CD8-positive, alpha-beta memory T cell (primary cell): ENCODE measurements around the gene MTFR1L. TPM values are rescaled to one million over a fixed set of nuclear protein-coding genes. Genes with fewer than 3 reads are reported as not detected.

Source experiments
- CTCF ChIA-PET: fragments of 350-600 bp; sonication (Branson Sonifier 250); formaldehyde crosslinking; loops from one replicate; lab custom pipeline; 2021; ENCODE audit warnings: antibody characterized with exemption; lab: Charles Lee
- POLR2A ChIA-PET: fragments of 350-600 bp; sonication (Branson Sonifier 250); formaldehyde crosslinking; loops from one replicate; lab custom pipeline; 2021; ENCODE audit warnings: antibody characterized with exemption; lab: Charles Lee
- DNase-seq, 5 donors: peaks; one replicate each; pipeline versions ENCODE4 v3.0.0 to v3.0.0-alpha.2; 2020 to 2022; ENCODE audit warnings: mixed read lengths in 1 of 5
- H3K27ac ChIP-seq: one replicate; pipeline ENCODE4 v1.7.0; 2013; ENCODE audit warnings: low read depth, mild to moderate bottlenecking, low read length, moderate library complexity
- H3K27me3 ChIP-seq: 2 replicates; pipeline ENCODE4 v1.7.0; 2013; ENCODE audit warnings: low read length, mild to moderate bottlenecking; ENCODE audit not compliant: insufficient read depth, poor library complexity, severe bottlenecking
- H3K36me3 ChIP-seq: 2 replicates; pipeline ENCODE4 v1.7.0; 2013; ENCODE audit warnings: mild to moderate bottlenecking, low read length, moderate library complexity; ENCODE audit not compliant: insufficient read depth
- H3K4me1 ChIP-seq: 2 replicates; pipeline ENCODE4 v1.7.0; 2013; ENCODE audit warnings: mild to moderate bottlenecking, low read length, moderate library complexity; ENCODE audit not compliant: insufficient read depth
- H3K4me3 ChIP-seq: 2 replicates; pipeline ENCODE4 v1.7.0; 2013; ENCODE audit warnings: mild to moderate bottlenecking, low read length
- H3K9me3 ChIP-seq: 2 replicates; pipeline ENCODE4 v1.7.0; 2013; ENCODE audit warnings: mild to moderate bottlenecking, low read length
- H3K27ac Mint-ChIP-seq, 8 donors: one replicate each; pipeline ENCODE4 v1.8.0; 2020 to 2021; ENCODE audit warnings: mixed read lengths in 8 of 8, mild to moderate bottlenecking in 6 of 8, inconsistent platforms in 3 of 8, moderate library complexity in 3 of 8
- H3K27me3 Mint-ChIP-seq, 2 donors: one replicate each; pipeline ENCODE4 v1.8.0; 2020 to 2021; ENCODE audit warnings: mixed read lengths in 2 of 2, mild to moderate bottlenecking in 1 of 2, moderate library complexity in 1 of 2
- H3K36me3 Mint-ChIP-seq, 3 donors: one replicate each; pipeline ENCODE4 v1.8.0; 2020 to 2021; ENCODE audit warnings: mixed read lengths in 3 of 3, inconsistent platforms in 1 of 3, mild to moderate bottlenecking in 1 of 3
- H3K4me1 Mint-ChIP-seq, 3 donors: one replicate each; pipeline ENCODE4 v1.8.0; 2020 to 2021; ENCODE audit warnings: mixed read lengths in 3 of 3, inconsistent platforms in 1 of 3, mild to moderate bottlenecking in 1 of 3
- H3K4me3 Mint-ChIP-seq, 7 donors: one replicate each; pipeline ENCODE4 v1.8.0; 2020 to 2021; ENCODE audit warnings: mixed read lengths in 7 of 7, mild to moderate bottlenecking in 6 of 7, moderate library complexity in 4 of 7, inconsistent platforms in 2 of 7
- H3K9me3 Mint-ChIP-seq, 5 donors: one replicate each; pipeline ENCODE4 v1.8.0; 2020 to 2022; ENCODE audit warnings: mixed read lengths in 5 of 5, mild to moderate bottlenecking in 3 of 5, moderate library complexity in 2 of 5, inconsistent platforms in 1 of 5
- polyA plus RNA-seq: library from polyadenylated mRNA; unstranded; fragments of 300-500 nt; fragmentation: Illumina TruSeq; gene quantifications from one replicate; pipeline ENCODE4 v1.2.3, GENCODE V29; 2021
- total RNA-seq, 2 experiments: library from RNA; stranded (reverse); gene quantifications; one replicate each; pipeline ENCODE4 v1.2.3, GENCODE V29; 2021

The MTFR1L gene
- total and polyA plus RNA-seq, 3 experiments from 2014 or later = 29.7 to 33.5 (median 30.2) TPM

- peaks cover 29 to 41% (median 33%) of the 10 kb centered on the region in 3 donors for H3K4me1 Mint-ChIP-seq
- H3K27me3 ChIP-seq = no peaks in the 10 kb centered on the region
- POLR2A ChIA-PET = no interaction called here
- peak overlapping the region in 3 of 8 donors; percentile 10 to 67 (median 17) for H3K27ac Mint-ChIP-seq
- H3K9me3 ChIP-seq = no peaks in the 10 kb centered on the region
- H3K27me3 Mint-ChIP-seq = peaks cover 0 to 3% of the 10 kb centered on the region in 2 donors
- peaks cover 38% of the 10 kb centered on the region for H3K4me1 ChIP-seq
- DNase-seq = no peak
- no peak overlapping the region for H3K4me3 ChIP-seq
- no peak overlapping the region for H3K4me3 Mint-ChIP-seq
- no peak overlapping the region for H3K27ac ChIP-seq
- H3K36me3 Mint-ChIP-seq = peaks cover 0 to 4% (median 2%) of the 10 kb centered on the region in 3 donors
- CTCF ChIA-PET = interaction anchor here (1.1 to 1.6 kb wide), 3 partner anchors 20 to 186 kb away, joined by 3 to 4 read pairs (median 3); no protein-coding TSS in a partner anchor
- no peaks in the 10 kb centered on the region for H3K9me3 Mint-ChIP-seq
- H3K36me3 ChIP-seq = no peaks in the 10 kb centered on the region
Observed at GRCh38 chr1:25794325-25794724, 25.4 kb upstream of the MTFR1L start.

GRCh38 chr1:25795211-25795610 is 24.5 kb upstream of the MTFR1L start:
- H3K27ac ChIP-seq = no peak overlapping the region
- H3K4me1 ChIP-seq = peaks cover 42% of the 10 kb centered on the region
- H3K36me3 Mint-ChIP-seq = peaks cover 0 to 4% (median 2%) of the 10 kb centered on the region in 3 donors
- DNase-seq = no peak
- ChIA-PET CTCF (interaction anchor here (1.0 to 2.8 kb wide), 7 partner anchors 12 to 274 kb away, joined by 3 to 8 read pairs (median 4); partner anchors contain the start of gene MTFR1L), POLR2A (interaction anchor here (1.2 kb wide), 1 partner anchor 20 kb away, joined by 4 read pairs; no protein-coding TSS in a partner anchor)
- H3K4me3 Mint-ChIP-seq = no peak overlapping the region
- H3K4me1 Mint-ChIP-seq = peaks cover 29 to 45% (median 33%) of the 10 kb centered on the region in 3 donors
- H3K9me3 Mint-ChIP-seq = no peaks in the 10 kb centered on the region
- H3K36me3 ChIP-seq = no peaks in the 10 kb centered on the region
- H3K4me3 ChIP-seq = no peak overlapping the region
- H3K27ac Mint-ChIP-seq = peak overlapping the region in 6 of 8 donors; percentile 1 to 94 (median 21)
- no peaks in the 10 kb centered on the region for H3K27me3 ChIP-seq
- H3K27me3 Mint-ChIP-seq = peaks cover 0 to 3% of the 10 kb centered on the region in 2 donors
- H3K9me3 ChIP-seq = no peaks in the 10 kb centered on the region

- H3K4me3 ChIP-seq = peak overlapping the region; percentile 42
- Mint-ChIP-seq H3K9me3 (no peaks in the 10 kb centered on the region), H3K4me3 (peak overlapping the region; percentile 59 to 81 (median 71)), H3K27ac (peak overlapping the region; percentile 73 to 95 (median 90)), H3K36me3 (peaks cover 0 to 2% (median 0%) of the 10 kb centered on the region in 3 donors), H3K27me3 (peaks cover 0 to 3% of the 10 kb centered on the region in 2 donors), H3K4me1 (peaks cover 35 to 53% (median 41%) of the 10 kb centered on the region in 3 donors)
- no peaks in the 10 kb centered on the region for H3K9me3 ChIP-seq
- no peaks in the 10 kb centered on the region for H3K27me3 ChIP-seq
- DNase-seq = peak in 4 of 5 donors; percentile 14 to 60 (median 39)
- peaks cover 49% of the 10 kb centered on the region for H3K4me1 ChIP-seq
- no peaks in the 10 kb centered on the region for H3K36me3 ChIP-seq
- ChIA-PET CTCF (interaction anchor here (0.7 to 2.8 kb wide), 21 partner anchors 9 to 291 kb away, joined by 3 to 8 read pairs (median 3); partner anchors contain the start of gene MTFR1L), POLR2A (interaction anchor here (0.6 to 1.2 kb wide), 2 partner anchors 21 to 197 kb away, joined by 3 to 4 read pairs; no protein-coding TSS in a partner anchor)
- peak overlapping the region; percentile 3 for H3K27ac ChIP-seq
Observed at GRCh38 chr1:25795946-25796810, 23.6 kb upstream of the MTFR1L start.

- Mint-ChIP-seq H3K9me3 (no peaks in the 10 kb centered on the region), H3K4me1 (peaks cover 35 to 57% (median 41%) of the 10 kb centered on the region in 3 donors), H3K4me3 (peak overlapping the region; percentile 59 to 81 (median 71)), H3K27ac (peak overlapping the region; percentile 73 to 95 (median 90)), H3K27me3 (peaks cover 0 to 3% of the 10 kb centered on the region in 2 donors), H3K36me3 (peaks cover 0 to 2% (median 0%) of the 10 kb centered on the region in 3 donors)
- ChIA-PET POLR2A (no interaction called here), CTCF (interaction anchor here (0.9 to 2.8 kb wide), 16 partner anchors 11 to 292 kb away, joined by 3 to 18 read pairs (median 4); no protein-coding TSS in a partner anchor)
- Histone ChIP-seq H3K36me3 (no peaks in the 10 kb centered on the region), H3K27ac (peak overlapping the region; percentile 3), H3K9me3 (no peaks in the 10 kb centered on the region), H3K4me3 (peak overlapping the region; percentile 42), H3K4me1 (peaks cover 55% of the 10 kb centered on the region), H3K27me3 (no peaks in the 10 kb centered on the region)
- DNase-seq = peak; percentile 71 to 87 (median 75)
Observed at GRCh38 chr1:25796811-25797458, 22.8 kb upstream of the MTFR1L start.

GRCh38 chr1:25797939-25798338 is 21.8 kb upstream of the MTFR1L start:
- peak overlapping the region in 5 of 8 donors; percentile 28 to 95 (median 73) for H3K27ac Mint-ChIP-seq
- Histone ChIP-seq H3K4me3 (no peak overlapping the region), H3K4me1 (peaks cover 65% of the 10 kb centered on the region), H3K9me3 (no peaks in the 10 kb centered on the region), H3K27ac (no peak overlapping the region), H3K36me3 (no peaks in the 10 kb centered on the region), H3K27me3 (no peaks in the 10 kb centered on the region)
- peaks cover 0 to 3% of the 10 kb centered on the region in 2 donors for H3K27me3 Mint-ChIP-seq
- peak overlapping the region in 4 of 7 donors; percentile 34 to 67 (median 44) for H3K4me3 Mint-ChIP-seq
- H3K9me3 Mint-ChIP-seq = no peaks in the 10 kb centered on the region
- no peaks in the 10 kb centered on the region for H3K36me3 Mint-ChIP-seq
- H3K4me1 Mint-ChIP-seq = peaks cover 42 to 64% (median 51%) of the 10 kb centered on the region in 3 donors
- no peak for DNase-seq
- ChIA-PET POLR2A (interaction anchor here (1.3 kb wide), 1 partner anchor 179 kb away, joined by 5 read pairs; no protein-coding TSS in a partner anchor), CTCF (interaction anchor here (0.8 to 2.8 kb wide), 13 partner anchors 11 to 277 kb away, joined by 3 to 18 read pairs (median 4); no protein-coding TSS in a partner anchor)

- no peaks in the 10 kb centered on the region for H3K36me3 ChIP-seq
- H3K27me3 Mint-ChIP-seq = peaks cover 0 to 3% of the 10 kb centered on the region in 2 donors
- no peak overlapping the region for H3K4me3 ChIP-seq
- no peaks in the 10 kb centered on the region for H3K9me3 ChIP-seq
- H3K36me3 Mint-ChIP-seq = no peaks in the 10 kb centered on the region
- ChIA-PET CTCF (interaction anchor here (0.9 to 2.8 kb wide), 10 partner anchors 10 to 249 kb away, joined by 3 to 18 read pairs (median 4); no protein-coding TSS in a partner anchor), POLR2A (interaction anchor here (0.6 to 1.3 kb wide), 4 partner anchors 24 to 191 kb away, joined by 3 to 5 read pairs (median 4); no protein-coding TSS in a partner anchor)
- H3K27ac ChIP-seq = no peak overlapping the region
- peak overlapping the region in 6 of 8 donors; percentile 49 to 95 (median 73) for H3K27ac Mint-ChIP-seq
- no peaks in the 10 kb centered on the region for H3K9me3 Mint-ChIP-seq
- no peak for DNase-seq
- no peaks in the 10 kb centered on the region for H3K27me3 ChIP-seq
- H3K4me1 Mint-ChIP-seq = peaks cover 44 to 68% (median 55%) of the 10 kb centered on the region in 3 donors
- peaks cover 69% of the 10 kb centered on the region for H3K4me1 ChIP-seq
- H3K4me3 Mint-ChIP-seq = peak overlapping the region; percentile 67 to 89 (median 76)
Observed at GRCh38 chr1:25798666-25799351, 20.9 kb upstream of the MTFR1L start.
